Activated gamma-delta T cell (primary cell): ENCODE measurements around the gene ADAM12.
"Not testable (repeated sequence)": the region's sequence is repeated elsewhere in the genome, so short reads cannot be mapped to it uniquely, and the experiment has no call there.

ENCODE experiments used
- DNase-seq: peaks from one replicate; lab custom pipeline; 2025; lab: John Stamatoyannopoulos, UW

Gene ADAM12

DNA sequence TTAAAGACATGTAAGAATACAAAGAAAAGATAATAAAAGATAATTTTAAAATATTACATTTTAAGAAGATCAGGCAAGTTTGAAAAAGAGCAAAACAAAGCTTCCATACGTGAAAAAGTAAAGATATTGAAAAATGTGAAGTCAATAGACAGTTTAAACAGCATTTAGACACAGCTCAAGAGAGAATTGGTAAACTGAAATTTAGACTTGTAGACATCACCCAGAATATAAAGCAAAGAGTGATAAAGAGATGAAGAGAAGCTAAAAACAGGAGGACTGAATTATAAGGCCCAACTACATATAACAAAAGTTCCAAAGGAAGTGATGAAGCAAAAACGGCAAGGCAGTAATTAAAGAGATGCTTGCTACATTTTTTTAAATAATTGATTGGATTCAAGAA is 13.8 kb downstream of the ADAM12 start:
- DNase-seq: no peak

DNA sequence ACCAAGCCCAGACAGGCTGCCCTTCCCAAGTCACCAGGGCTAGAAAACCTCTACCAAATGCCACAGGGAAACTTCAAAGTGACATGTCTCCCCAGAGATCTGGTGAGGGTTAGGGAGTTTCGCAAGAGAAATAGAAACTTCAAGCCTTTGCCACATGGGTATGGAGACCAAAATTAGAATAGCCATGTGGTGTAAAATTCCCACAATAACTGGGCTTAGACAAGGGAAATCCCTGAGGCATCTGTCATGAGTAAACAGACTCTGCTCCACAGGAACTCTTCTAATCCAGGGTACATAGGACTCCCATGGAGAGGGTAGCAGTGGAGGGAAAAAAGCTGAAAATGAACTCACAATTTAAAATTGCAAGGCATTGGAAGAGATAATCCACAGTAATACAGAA is 14.3 kb downstream of the ADAM12 start:
- no peak for DNase-seq

DNA sequence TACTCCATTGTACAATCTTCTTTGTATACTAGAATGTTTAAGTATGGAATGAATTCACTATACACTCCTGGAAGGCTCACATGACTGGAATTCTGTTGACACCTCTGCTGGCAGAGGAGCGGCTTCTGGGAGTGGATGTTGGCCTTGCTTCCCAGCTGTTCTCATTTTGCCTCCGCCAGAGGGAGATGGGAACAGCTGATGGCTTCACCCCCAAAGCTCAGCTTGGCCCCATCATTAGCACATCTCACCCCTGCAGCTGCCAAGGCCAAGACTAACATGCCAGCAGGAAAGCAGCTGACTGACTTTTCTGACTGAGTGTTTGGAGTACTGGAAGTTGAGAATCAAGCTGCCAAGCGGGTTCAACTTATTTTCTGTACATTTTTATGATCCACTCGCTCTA is 15.1 kb downstream of the ADAM12 start:
- DNase-seq: no peak

DNA sequence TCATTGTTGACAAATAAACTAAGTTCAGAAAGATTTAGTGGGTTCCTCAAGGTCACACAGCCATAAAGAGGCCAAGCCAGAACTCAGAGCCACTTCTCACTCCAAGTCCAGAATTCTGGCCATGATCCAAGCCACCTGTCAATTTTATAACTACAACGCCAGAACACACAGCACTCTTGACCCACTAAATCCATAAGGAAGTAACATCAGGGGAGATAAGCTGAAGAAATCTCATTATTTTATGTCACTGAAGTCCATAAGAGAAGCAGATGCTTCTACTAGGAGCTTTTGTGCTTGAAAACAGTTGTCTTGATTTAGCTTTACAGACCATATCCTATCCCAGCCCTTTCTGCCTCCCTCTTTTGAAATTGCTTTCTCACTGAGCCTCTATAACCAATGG is 15.9 kb downstream of the ADAM12 start:
- DNase-seq: no peak

DNA sequence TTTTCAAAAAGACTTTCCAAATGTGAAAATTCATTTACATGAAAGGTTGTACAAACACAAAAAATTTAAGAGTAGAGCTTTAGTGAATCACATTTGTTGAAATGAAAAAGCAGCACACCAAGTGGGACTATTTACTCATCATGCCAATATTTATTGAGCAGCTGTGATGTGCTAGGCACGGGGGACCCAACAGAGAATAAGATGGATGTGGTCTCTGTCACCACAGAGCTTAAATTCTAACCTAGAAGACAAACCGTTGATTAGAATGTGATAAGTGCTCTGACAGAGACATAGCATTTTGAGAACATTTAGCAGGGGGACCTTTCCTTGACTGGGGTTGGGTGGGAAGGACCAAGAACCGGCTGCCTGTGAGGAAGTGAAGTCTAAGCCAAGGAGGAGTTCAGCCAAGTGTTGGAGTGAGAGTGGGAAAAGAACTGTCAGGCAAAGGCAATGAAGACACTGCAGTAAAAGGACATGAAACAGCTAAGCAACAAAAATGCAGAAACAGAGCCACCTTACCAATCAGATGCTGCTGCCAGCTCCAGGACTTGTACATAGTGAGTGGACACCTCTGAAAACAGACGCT is 19.1 kb downstream of the ADAM12 start:
- DNase-seq: no peak

DNA sequence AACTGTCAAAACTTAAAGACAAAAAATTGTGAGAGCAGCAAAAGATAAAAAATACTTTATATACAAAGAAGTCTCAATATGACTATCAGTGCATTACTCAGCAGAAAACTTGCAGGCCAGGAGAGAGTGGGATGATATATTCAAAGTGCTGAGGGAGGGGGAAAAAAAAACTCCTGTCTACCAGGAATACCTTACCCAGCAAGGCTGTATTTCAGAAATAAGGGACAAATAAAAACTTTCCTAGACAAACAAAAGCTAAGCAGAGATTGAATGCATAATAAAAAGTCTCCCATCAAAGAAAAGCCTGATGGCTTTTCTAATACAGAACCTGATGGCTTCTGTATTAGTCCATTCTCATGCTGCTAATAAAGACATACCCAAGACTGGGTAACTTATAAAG is 31.1 kb downstream of the ADAM12 start:
- no peak for DNase-seq

DNA sequence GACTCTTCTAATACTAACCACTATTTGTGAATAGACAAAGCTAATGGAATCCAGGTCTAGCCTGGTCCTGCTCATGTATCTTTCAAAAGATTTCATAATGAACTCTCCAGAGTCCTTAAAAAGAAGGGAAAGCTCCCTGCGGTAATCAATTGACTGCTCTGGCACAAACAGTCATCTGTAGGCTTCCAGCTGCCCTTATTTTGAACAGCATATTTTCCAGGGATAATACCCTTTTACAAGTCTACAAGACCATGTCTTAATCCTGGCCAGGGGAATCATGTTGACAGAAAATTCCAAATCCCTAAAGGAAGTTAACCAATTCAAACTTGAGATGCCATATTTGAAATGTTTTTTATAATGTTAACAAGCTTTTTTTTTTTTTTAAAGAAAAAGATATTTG is 34.6 kb downstream of the ADAM12 start:
- no peak for DNase-seq

DNA sequence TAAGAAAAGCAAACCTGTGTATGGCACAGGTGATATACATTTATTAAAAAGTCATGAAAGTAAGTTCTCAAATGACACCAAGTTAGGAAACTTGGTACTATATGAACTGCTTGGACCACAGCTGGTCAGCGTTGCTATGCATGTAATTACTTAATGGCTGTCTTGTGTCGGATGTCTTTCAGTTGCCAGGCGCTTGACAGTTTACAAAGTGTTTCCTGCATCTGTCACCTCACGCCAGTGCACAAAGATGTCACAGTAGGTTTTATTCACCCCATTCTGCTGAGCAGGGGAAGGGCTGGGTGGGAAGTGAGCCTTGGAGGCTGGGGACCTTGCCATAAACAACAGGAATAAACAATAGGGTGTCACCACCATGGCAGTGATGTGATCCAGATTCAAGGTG is 35.8 kb downstream of the ADAM12 start:
- DNase-seq: no peak

DNA sequence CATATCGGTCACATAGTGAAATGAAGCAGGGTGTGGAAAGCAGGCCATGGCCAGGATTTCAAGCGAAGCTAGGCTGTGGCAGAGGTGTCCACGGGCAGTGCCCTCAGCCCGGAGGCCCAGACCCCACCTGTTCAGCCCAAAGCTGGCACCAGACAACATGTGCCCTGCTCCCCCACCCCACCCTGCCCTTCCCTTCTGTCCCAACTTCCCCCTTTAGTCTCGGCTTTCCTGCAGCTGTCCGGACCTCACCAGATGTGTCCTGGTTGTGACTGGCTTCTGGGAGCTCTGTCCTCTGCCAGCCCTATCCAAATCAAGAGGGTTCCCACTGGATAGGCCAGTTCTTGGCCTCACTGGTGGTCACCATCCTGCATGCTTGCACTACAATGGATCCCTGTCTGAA is 37.3 kb downstream of the ADAM12 start:
- DNase-seq: no peak

DNA sequence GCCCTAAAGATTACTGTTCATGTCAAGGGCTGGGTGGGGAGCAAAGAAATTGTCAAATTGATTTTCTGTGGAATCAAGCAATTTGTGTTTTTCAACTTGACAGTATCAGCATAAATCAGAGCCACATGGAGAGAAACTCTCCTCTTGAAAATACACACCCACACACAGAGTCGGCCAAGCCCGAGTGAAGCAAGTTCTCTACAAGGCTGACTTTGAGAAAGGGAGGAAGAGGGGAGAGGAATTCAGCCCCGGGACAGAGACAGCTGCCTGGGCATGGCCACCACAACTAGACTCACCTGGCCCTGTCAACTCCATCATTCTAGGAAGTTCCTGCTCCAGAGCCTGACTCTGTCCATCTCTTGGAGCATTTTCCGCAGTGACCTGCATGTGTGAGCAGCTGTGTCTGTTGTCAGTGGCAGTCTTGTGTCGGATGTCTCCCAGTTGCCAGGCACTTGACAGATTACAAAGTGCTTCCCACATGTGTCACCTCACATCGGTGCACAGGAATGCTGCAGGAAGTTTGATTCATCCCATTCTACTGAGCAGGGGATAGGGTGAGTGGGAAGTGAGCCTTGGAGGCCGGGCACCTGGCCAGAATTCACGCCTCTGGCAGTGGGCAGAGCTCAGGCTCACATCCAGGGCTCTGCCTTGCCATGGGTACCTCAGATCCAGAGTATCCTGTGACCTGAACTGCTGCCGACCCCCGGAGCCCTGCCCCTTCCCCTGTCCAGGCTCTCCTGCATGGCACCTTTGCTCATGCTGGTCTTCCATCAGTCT is 37.9 kb downstream of the ADAM12 start:
- no peak for DNase-seq

DNA sequence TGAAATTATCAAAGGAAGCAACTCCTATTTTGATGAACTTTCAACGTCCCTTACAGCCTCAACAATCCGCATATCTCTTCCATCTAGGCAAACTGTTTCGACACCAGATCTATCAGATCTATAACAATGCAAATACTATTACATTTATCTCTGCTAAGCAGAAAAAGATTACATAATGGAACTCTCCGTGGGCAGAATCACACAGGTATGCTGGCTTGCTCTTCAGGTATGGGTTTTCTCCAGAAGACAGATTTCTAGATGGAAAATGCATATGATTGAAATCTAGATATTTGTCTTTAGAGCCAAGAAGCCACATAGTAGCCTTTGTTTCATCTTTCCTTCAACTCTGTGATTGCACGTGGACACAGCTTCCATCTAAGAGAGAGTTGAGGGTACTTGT is 38.6 kb downstream of the ADAM12 start:
- DNase-seq: no peak

DNA sequence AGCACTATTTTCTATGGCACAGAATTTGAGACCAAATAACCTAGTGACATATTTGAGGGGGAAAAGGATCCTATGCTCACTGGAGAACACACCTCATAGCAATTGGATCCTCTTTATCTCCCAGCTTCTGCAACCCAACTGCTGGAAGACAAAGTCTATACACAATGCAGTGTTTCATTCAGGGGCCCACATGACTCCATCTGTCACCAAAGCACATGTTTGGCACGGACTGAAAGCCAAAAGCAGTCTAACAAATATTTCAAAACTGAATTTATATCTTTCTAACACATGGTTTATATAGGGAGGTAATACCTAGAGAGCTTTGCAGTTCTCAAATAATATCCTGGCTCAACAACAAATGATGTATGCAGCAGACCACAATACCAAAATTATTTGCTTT is 39.2 kb downstream of the ADAM12 start:
- no peak for DNase-seq

DNA sequence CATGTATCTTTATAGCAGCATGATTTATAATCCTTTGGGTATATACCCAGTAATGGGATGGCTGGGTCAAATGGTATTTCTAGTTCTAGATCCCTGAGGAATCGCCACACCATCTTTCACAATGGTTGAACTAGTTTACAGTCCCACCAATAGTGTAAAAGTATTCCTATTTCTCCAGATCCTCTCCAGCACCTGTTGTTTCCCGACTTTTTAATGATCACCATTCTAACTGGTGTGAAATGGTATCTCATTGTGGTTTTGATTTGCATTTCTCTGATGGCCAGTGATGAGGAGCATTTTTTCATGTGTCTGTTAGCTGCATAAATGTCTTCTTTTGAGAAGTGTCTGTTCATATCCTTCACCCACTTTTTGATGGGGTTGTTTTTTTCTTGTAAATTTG is 44.8 kb downstream of the ADAM12 start:
- not testable (repeated sequence) for DNase-seq

DNA sequence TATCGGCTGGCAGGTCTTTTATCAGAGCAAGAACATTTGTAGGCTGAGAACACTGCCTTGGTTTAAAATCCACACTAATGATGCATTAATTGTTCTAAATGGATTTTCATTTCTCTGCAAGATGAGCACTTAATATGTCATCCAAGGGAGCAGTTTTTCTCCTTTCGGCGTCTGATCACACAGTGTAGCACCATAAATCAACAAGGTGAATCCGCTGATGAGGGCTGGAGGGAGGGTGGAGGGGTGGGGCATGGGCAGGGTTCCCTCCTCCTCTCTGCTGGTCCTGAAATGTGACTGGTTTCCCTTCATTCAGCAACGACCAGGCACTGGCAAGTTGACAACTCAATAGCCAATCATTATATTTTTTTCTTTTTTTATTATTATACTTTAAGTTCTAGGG is 45.6 kb downstream of the ADAM12 start:
- DNase-seq: no peak

DNA sequence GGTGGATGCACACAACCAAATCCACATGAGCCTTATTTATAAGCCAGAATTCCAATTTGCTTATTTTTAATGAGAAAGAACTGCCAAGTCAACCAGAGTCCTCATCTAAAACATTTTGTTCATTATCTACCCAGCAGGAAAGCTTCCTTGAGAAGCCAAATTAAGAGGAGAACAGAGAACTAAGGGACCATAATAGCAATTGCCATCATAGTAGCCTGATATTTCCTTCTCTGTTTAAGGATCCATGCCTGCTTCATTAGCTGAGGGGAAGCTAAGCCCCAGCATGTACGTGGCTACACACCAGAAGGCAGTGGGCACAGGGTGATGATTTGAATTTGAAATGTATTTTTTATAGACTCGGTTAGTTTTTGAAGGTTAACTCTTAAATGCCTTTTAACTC is 46.8 kb downstream of the ADAM12 start:
- no peak for DNase-seq

DNA sequence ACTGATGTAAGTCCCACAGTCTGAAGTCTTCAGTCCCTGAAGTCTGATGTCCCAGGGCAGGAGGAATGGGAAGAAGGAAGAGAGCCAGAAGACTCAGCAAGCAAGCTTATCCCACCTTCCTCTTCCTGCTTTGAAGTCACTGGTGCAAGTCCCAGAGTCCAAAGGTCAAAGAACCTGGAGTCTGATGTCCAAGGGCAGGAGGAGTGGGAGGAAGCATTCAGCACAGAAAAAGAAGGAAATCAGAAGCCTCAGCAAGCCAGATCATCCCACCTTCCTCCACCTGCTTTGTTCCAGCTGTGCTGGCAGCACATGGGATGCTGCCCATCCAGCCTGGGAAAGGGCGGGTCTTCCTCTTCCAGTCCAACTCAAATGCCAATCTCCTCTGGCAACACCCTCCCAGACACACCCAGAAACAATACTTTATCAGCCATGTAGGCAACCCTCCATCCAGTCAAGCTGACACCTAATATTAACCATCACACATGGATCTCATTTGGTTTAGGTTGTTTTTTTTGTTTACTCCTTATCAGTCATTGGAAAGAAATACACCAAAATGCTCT is 50.9 kb downstream of the ADAM12 start:
- no peak for DNase-seq

DNA sequence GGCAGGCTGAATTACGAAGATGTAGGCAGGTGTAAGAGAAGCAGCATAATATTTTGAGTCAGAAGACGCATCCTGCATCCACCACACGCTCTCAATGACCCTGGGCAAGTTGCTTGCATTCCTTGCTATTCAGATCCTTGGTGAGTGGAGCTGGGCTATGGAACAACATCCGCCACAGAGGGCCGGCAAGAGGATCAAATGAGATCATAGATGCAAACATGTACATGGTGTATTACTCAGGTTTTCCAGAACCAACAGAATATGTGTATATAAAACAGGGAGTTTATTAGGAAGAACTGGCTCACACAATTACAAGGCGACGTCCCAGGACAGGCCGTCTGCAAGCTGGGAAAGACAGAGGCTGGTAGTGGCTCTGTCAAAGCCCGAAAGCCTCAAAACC is 51.5 kb downstream of the ADAM12 start:
- DNase-seq: no peak

DNA sequence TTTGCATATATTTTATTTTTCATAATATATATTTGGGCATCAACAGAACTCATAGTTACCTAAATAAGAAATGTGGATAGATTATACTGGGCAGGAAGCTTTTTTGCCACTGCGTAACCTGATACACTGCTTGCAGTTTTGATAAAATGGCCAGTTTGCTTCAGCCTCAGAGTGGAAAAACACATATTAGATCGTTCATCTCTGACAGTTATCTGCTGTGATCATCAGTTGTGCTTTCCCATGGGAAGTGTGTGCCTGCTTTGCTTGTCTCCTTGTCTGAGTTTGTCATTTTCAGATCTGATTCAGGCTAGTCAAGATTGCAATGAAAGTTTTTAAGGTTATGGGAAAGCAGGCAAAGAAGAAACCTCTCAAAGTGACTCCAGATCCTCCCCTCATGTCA is 54.0 kb downstream of the ADAM12 start:
- DNase-seq: no peak

DNA sequence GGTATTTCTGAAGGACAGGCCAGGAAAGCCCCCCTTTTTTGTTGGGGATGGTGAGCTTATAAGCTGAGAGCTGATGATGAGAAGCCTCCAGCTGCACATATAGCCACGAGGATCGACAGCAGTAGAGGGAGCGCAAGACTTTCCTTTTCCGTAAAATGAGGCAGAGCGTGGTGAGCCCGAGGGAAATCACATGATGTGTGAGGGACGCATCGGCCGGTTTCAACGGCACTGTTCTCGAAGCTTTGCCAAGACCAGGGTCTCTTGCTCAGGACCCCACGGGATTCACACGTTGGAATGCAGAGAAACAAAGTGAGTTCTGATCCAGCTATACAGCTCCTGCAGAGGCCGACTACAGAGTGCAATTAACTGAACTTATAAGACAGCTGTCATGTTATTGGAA is 55.7 kb downstream of the ADAM12 start:
- no peak for DNase-seq

DNA sequence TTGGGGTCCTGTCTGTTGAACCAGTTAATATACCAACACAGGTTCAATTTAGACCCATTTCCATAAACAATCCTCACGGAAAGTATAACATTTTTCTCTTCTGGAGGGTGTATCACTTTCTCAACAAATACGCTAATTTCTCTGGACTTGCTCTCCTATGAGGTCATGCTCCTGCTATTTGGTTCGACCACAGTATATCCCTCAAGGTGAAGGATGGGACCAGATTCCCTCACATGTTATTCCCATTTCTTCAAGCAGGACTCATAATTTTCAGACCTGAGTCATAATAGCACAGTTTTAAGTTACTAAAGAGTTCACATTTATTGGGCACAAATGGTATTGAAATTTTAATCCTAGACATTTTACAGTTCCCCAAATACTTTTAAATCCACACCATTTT is 57.2 kb downstream of the ADAM12 start:
- DNase-seq: no peak

DNA sequence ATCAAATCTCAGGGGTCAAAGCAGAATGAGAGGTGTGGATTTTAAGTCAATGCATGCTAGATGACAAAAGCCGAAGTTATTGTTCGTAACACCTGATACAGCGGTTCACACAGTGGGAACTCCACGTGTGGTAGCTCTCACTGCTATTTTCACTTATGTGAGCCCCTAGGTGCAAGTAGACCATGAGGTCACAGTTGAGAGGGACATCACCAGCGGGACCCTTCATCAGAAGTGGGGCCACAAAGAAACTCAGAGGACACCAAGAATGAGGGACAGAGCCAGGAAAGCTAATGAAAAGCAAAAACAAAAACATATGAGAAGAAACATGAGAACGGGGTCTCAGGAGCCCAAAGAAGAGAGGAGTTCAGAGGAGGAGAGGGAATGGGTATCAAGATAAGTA is 63.5 kb downstream of the ADAM12 start:
- DNase-seq: no peak

DNA sequence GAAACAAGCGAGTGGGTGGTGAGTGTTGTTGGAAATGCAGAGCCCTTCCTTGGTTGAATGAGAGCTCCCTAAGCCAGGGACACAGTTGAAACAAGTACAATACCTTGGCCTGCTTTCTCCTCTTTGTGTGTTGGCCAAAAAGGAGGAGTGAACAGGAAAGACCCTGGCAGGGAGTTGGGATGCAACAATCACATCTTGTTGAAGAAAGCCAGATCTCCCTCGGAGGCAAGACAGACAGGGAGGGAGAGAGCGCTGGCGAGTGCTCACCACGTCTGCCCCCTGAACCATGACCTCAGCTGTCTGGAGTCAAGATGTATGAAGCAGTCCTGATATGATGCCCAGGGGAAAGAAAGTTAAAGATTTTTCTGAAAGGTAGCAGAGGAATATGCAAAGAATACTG is 66.8 kb downstream of the ADAM12 start:
- no peak for DNase-seq

DNA sequence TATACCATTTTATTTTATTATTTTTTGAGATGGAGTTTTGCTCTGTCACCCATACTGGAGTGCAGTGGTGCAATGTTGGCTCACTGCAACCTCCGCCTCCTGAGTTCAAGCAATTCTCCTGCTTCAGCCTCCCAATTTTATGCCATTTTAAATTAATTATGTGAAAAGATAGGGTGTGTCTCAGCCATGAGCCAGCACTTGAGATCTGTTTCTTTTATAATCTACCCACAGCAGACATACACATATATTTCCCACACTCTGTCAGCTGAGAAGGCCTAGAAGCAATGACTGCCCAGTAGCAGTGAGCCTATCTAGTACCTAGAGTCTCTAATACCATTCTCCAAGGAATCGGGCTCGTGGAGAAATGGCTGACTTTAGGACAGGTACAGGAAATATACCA is 70.5 kb downstream of the ADAM12 start:
- no peak for DNase-seq
